Measurements from ENCODE around the gene KCNMA1.
"Not testable (repeated sequence)": the region's sequence is repeated elsewhere in the genome, so short reads cannot be mapped to it uniquely, and the experiment has no call there.

KCNMA1 gene

GRCh38 chr10:77661674-77662073 is 24.1 kb upstream of the KCNMA1 start:
- no peak for DNase-seq

- DNase-seq, result no peak
Measured at GRCh38 chr10:77661100-77661499, 23.5 kb upstream of the KCNMA1 start.

- DNase-seq, result not testable (repeated sequence)
Measured at GRCh38 chr10:77659046-77659670, 21.6 kb upstream of the KCNMA1 start.

GRCh38 chr10:77653210-77653609 is 15.6 kb upstream of the KCNMA1 start:
- DNase-seq, result no peak

- DNase-seq, result no peak
Measured at GRCh38 chr10:77649333-77650331, 12.0 kb upstream of the KCNMA1 start.

GRCh38 chr10:77648472-77648871 is 10.9 kb upstream of the KCNMA1 start:
- no peak for DNase-seq

- no peak for DNase-seq
Measured at GRCh38 chr10:77647543-77648293, 10.1 kb upstream of the KCNMA1 start.

GRCh38 chr10:77644557-77645243 is 7.1 kb upstream of the KCNMA1 start:
- no peak for DNase-seq

GRCh38 chr10:77643795-77644468 is 6.3 kb upstream of the KCNMA1 start:
- peak; percentile 25 for DNase-seq

- peak; percentile 64 for DNase-seq
Measured at GRCh38 chr10:77641788-77642397, 4.3 kb upstream of the KCNMA1 start.

- DNase-seq, result no peak
Measured at GRCh38 chr10:77641344-77641743, 3.7 kb upstream of the KCNMA1 start.

GRCh38 chr10:77640167-77640566 is 2.6 kb upstream of the KCNMA1 start:
- no peak for DNase-seq

- DNase-seq, result no peak
Measured at GRCh38 chr10:77639756-77640155, 2.1 kb upstream of the KCNMA1 start.

- DNase-seq, result no peak
Measured at GRCh38 chr10:77638321-77639101, 903 bp upstream of the KCNMA1 start.

- no peak for DNase-seq
Measured at GRCh38 chr10:77636967-77637531, 559 bp downstream of the KCNMA1 start.

- no peak for DNase-seq
Measured at GRCh38 chr10:77636282-77636966, 1.2 kb downstream of the KCNMA1 start.

- DNase-seq, result no peak
Measured at GRCh38 chr10:77635402-77636227, 2.0 kb downstream of the KCNMA1 start.

GRCh38 chr10:77634939-77635338 is 2.7 kb downstream of the KCNMA1 start:
- DNase-seq, result no peak

- DNase-seq, result no peak
Measured at GRCh38 chr10:77633376-77633775, 4.2 kb downstream of the KCNMA1 start.

Measured in CD4-positive, alpha-beta T cell treated with Interleukin-4 for 4 hours (primary cell).